GM19467 (cell line): ENCODE data around the gene ACKR4.
"Not testable (repeated sequence)": the region's sequence is repeated elsewhere in the genome, so short reads cannot be mapped to it uniquely, and the experiment has no call there.

Experiments used
- ATAC-seq: cut with Tn5 transposase; IDR thresholded peaks from one replicate; pipeline ENCODE4 v1.9.1; 2021; ENCODE audit warnings: mild to moderate bottlenecking, moderate library complexity; ENCODE audit not compliant: unreplicated experiment

ACKR4 gene

DNA sequence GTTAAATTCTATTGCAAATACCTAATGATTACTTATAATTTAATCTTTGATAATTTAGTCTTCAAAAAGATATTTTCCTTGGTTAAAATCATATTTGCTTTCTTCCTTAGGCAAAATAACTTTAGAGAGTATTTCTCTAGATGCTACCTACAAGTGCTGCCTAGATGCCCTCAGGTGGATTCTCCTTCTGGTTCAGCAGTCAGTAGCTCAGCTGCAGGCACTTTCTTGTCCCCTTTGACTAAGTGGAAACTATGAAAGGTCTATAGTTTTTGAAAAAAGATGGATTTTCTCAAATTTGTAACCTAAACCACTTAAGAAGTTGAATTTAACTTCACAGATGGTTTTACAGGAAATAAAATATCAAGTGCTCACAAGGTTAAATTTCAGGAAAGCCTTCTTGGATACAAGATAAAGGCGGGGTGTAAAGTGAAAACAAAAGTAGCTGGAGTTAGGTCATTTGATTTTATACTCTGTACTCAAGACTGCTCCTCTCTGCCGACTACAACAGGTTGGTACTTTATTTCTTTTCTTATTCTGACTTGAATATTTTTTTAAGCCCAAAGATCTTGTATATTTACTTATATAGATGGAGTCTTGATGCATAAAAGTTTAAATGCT is at the start of gene ACKR4:
TSS of gene ACKR4 (plus strand) at position 455 of the 618 bp plus-strand sequence. CDS start 3,128 bp downstream, outside the sequence.
- no peak for ATAC-seq

GRCh38 chr3:132549169-132549568 is 47.9 kb upstream of the ACKR4 start:
- no peak for ATAC-seq

GRCh38 chr3:132549890-132550578 is 47.0 kb upstream of the ACKR4 start:
- no peak for ATAC-seq

- no peak for ATAC-seq
Measured at GRCh38 chr3:132550579-132551305, 46.3 kb upstream of the ACKR4 start.

DNA sequence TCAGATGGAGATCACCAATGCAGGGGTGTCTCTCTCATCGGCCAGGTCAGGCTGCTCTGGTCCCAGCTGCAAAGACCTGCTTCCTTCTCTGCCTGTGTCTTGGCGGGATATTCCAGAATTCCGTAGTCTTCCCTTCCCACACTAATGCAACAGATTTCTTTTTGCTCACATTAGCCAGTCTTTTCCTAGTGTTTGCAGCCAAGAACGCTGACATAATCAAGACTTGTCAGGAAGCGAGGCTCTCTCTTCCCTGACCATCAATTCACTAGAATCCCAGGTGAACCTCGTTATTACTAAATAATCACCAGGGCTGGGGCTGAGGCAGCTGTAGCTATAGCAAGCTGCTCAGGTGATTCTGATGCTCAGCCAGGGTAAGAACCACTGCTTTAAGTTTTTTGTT is 43.2 kb upstream of the ACKR4 start:
- no peak for ATAC-seq

- ATAC-seq = no peak
Measured at GRCh38 chr3:132554437-132554836, 42.6 kb upstream of the ACKR4 start.

- no peak for ATAC-seq
Measured at GRCh38 chr3:132555306-132556035, 41.6 kb upstream of the ACKR4 start.

GRCh38 chr3:132556036-132556386 is 41.1 kb upstream of the ACKR4 start:
- ATAC-seq = not testable (repeated sequence)

- ATAC-seq = no peak
Measured at GRCh38 chr3:132556508-132557159, 40.4 kb upstream of the ACKR4 start.

DNA sequence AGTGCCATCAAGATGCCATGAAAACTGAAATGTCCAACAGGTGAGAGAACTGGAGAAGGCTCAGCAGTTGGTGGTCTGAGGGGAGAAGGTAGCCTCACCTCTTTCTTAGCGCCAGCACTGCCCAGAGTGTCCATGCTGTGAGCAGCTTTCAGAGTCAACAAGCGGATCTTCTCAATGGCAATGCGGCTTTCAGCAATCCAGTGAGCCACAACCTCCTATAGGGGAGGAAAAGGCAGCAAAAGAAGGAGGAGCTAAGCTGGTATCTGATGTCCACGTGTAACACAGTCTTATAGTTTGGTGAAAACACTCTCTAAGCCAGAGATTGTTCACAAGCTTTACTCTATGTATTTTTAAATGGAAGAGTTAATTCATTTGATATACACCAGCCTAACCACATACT is 36.1 kb upstream of the ACKR4 start:
- ATAC-seq = no peak

DNA sequence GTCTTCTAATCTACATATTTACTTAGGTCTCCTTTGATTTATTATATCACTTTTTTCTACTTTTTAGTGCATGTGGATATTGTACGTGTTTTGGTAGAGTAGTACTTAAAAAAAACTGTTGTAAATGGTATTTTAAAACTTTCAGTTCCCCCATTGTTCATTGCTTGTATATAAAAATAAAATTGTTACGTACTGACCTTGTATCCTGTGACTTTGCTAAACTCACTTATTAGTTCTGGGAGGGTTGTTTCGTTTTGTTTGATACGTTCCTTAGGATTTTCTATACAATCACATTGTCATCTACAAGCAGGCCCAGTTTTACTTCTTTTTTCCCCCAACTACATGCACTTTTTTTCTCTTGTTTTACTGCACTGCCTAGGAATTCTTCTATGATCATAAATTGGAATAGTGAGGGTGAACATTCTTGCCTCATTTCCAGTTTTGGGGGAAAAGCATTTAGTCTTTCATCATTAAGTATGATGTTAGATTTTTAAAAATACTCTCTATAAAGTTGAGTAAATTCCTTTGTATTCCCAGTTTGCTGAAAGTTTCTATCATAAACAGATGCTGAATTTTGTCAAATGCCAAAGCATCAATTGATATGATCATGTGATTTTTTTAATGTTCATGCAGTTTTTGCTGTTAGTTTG is 33.5 kb upstream of the ACKR4 start:
- no peak for ATAC-seq

DNA sequence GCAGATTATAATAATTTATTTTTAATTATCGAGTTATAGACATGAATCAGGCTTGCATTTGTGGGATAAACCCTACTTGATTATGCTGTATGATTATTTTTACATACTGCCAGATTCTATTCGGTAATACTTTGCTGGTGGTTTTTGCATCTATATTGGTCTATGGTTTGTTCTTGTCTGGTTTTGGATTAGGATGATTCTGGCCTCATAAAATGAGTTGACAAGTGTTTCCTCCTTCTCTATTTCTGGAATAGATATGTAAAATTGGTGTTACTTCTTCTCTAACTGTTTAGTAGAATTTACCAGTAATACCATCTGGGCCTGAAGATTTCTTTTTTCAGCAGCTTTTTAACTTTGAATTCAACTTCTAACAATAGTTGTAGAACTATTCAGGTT is 33.0 kb upstream of the ACKR4 start:
- no peak for ATAC-seq

GRCh38 chr3:132568422-132568821 is 28.6 kb upstream of the ACKR4 start:
- no peak for ATAC-seq

GRCh38 chr3:132569153-132569552 is 27.9 kb upstream of the ACKR4 start:
- no peak for ATAC-seq

DNA sequence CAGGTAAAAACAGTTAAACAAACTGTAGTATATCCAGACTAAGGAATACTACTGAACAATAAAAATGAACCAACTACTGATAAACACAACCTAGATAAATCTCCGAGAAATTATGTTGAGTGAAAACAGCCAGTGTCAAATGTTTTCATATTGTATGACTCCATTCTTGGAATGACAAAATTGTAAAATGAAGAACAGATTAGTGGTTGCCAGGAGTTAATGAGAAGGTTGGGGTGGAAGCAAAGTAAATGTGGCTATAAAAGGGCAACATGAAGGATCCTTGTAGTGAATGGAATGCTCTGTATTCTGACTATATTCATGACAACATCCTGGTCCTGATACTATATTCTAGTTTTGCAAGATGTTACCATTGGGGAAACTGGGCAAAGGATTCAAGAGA is 27.5 kb upstream of the ACKR4 start:
- no peak for ATAC-seq

- ATAC-seq = no peak
Measured at GRCh38 chr3:132570016-132570415, 27.1 kb upstream of the ACKR4 start.

DNA sequence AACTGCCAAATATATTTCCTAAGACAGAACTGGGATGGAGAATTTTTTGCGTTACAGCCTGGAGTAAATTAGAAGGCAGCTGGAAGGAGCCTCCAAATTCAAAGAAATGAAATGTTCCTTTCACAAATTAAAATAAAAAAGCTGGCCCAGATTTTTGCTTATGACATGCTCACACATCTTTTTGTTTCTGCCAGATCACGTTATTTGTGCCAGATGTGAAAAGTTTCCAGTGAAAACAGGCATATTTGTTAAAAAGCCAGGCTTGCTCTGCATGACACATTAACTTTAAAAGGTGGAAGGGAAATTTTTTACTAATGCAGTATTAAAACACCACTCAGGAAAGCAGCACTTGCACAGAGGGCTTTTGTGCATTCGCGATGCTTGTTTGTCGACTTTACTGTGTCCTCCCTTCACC is 23.3 kb upstream of the ACKR4 start:
- no peak for ATAC-seq

GRCh38 chr3:132587401-132587800 is 9.7 kb upstream of the ACKR4 start:
- ATAC-seq = no peak

DNA sequence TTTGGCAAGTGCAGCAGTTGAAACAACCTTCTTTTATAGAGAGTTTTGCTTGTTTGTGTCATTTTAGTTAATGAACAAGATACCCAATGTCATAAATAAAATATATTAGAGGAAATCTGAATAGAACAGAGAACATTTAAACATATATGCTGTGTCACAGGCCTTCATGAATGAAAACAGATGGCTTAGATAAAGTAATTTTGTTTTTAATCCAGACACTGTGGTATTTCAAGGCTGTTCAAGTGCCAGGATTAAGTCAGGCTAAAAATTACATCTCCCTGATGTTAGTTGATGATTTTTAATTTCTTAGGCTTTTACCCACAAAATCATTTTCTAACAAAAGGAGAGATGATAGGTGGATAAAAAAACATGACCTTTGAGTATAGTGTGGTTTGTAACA is 4.9 kb upstream of the ACKR4 start:
- no peak for ATAC-seq

GRCh38 chr3:132593241-132593946 is 3.7 kb upstream of the ACKR4 start:
- no peak for ATAC-seq
